Osteoblast (primary cell): ENCODE data around the gene PSMA6. TPM values are rescaled to one million over a fixed set of nuclear protein-coding genes. Genes with fewer than 3 reads are reported as not detected.
"Not testable (repeated sequence)": the region's sequence is repeated elsewhere in the genome, so short reads cannot be mapped to it uniquely, and the experiment has no call there.

Source experiments
- DNase-seq: peaks from one replicate; pipeline ENCODE4 v3.0.0; 2011; ENCODE audit warnings: low spot score, mixed read lengths; ENCODE audit not compliant: insufficient read length; ENCODE audit errors: missing footprints
- H2AFZ ChIP-seq: 2 replicates; pipeline ENCODE4 v1.6.0; 2011; ENCODE audit warnings: mild to moderate bottlenecking, low read length
- H3K27ac ChIP-seq: 2 replicates; pipeline ENCODE4 v1.5.1; 2011; ENCODE audit warnings: mild to moderate bottlenecking, low read depth, low read length, moderate library complexity
- H3K27me3 ChIP-seq: 2 replicates; pipeline ENCODE4 v1.6.0; 2012; ENCODE audit warnings: mild to moderate bottlenecking, control low read depth, inconsistent platforms, low read length, moderate library complexity; ENCODE audit not compliant: insufficient read depth
- H3K36me3 ChIP-seq: 2 replicates; pipeline ENCODE4 v1.5.1; 2011; ENCODE audit warnings: mild to moderate bottlenecking, low read length, control low read depth, moderate library complexity; ENCODE audit not compliant: insufficient read depth
- H3K4me1 ChIP-seq: 2 replicates; pipeline ENCODE4 v1.5.1; 2011; ENCODE audit warnings: mild to moderate bottlenecking, low read length, control low read depth, moderate library complexity; ENCODE audit not compliant: insufficient read depth
- H3K4me2 ChIP-seq: 2 replicates; pipeline ENCODE4 v1.6.0; 2011; ENCODE audit warnings: mild to moderate bottlenecking, low read length; ENCODE audit not compliant: insufficient read depth
- H3K4me3 ChIP-seq: fragments of 200-600 bp; sonication (generic); 3 replicates; pipeline ENCODE4 v1.5.1; 2012; ENCODE audit warnings: mild to moderate bottlenecking, low read length, inconsistent platforms; ENCODE audit not compliant: insufficient read depth
- H3K79me2 ChIP-seq: 2 replicates; pipeline ENCODE4 v1.6.0; 2012; ENCODE audit warnings: mild to moderate bottlenecking, low read length, control low read depth, inconsistent platforms; ENCODE audit not compliant: insufficient read depth
- H3K9me3 ChIP-seq: 2 replicates; pipeline ENCODE4 v1.5.1; 2011; ENCODE audit warnings: low read depth, low read length, control low read depth
- H4K20me1 ChIP-seq: 2 replicates; pipeline ENCODE4 v1.6.0; 2012; ENCODE audit warnings: mild to moderate bottlenecking, low read length, control low read depth; ENCODE audit not compliant: insufficient read depth
- CTCF ChIP-seq: IDR thresholded peaks from 2 replicates; pipeline ENCODE4 v1.5.1; 2011; ENCODE audit warnings: mild to moderate bottlenecking, low read depth, low read length, moderate library complexity; ENCODE audit errors: extremely low read depth
- total RNA-seq: library from RNA; depleted of rRNA; stranded (reverse); fragments of >200 nt; gene quantifications from 2 replicates; pipeline ENCODE4 v1.2.3, GENCODE V29; 2012

The PSMA6 gene
- total RNA-seq, 1 donor, result 170 TPM

GRCh38 chr14:35299708-35300107 is 7.5 kb downstream of the PSMA6 start:
- H4K20me1 ChIP-seq, result peaks cover 47% of the 10 kb centered on the region
- no peak for DNase-seq

GRCh38 chr14:35300228-35300627 is 8.0 kb downstream of the PSMA6 start:
- H3K27ac ChIP-seq, result no peak overlapping the region
- no peaks in the 10 kb centered on the region for H3K9me3 ChIP-seq
- H3K36me3 ChIP-seq, result peaks cover 4% of the 10 kb centered on the region
- H3K79me2 ChIP-seq, result peaks cover 99% of the 10 kb centered on the region
- no peak for DNase-seq
- no peak overlapping the region for H3K4me3 ChIP-seq
- TF ChIP-seq CTCF, result no peak
- H4K20me1 ChIP-seq, result peaks cover 49% of the 10 kb centered on the region
- H2AFZ ChIP-seq, result no peak overlapping the region
- H3K4me2 ChIP-seq, result no peak overlapping the region
- H3K4me1 ChIP-seq, result peaks cover 3% of the 10 kb centered on the region
- no peaks in the 10 kb centered on the region for H3K27me3 ChIP-seq

More at GRCh38 chr14:35299708-35300107, 7.5 kb downstream of the PSMA6 start:
- TF ChIP-seq CTCF, result no peak
- H3K79me2 ChIP-seq, result peaks cover 99% of the 10 kb centered on the region
- H3K4me3 ChIP-seq, result no peak overlapping the region
- no peaks in the 10 kb centered on the region for H3K27me3 ChIP-seq
- no peak overlapping the region for H2AFZ ChIP-seq
- H3K4me2 ChIP-seq, result no peak overlapping the region
- no peaks in the 10 kb centered on the region for H3K9me3 ChIP-seq
- H3K27ac ChIP-seq, result no peak overlapping the region
- peaks cover 3% of the 10 kb centered on the region for H3K4me1 ChIP-seq
- peaks cover 4% of the 10 kb centered on the region for H3K36me3 ChIP-seq

GRCh38 chr14:35301334-35301733 is 9.2 kb downstream of the PSMA6 start:
- not testable (repeated sequence) for DNase-seq, H3K4me1 ChIP-seq, H3K9me3 ChIP-seq, H3K27ac ChIP-seq, H2AFZ ChIP-seq, H3K27me3 ChIP-seq, H3K4me3 ChIP-seq, H3K4me2 ChIP-seq, H3K36me3 ChIP-seq
- H3K79me2 ChIP-seq, result peaks cover 99% of the 10 kb centered on the region
- peaks cover 51% of the 10 kb centered on the region for H4K20me1 ChIP-seq

GRCh38 chr14:35301735-35302528 is 9.8 kb downstream of the PSMA6 start:
- Histone ChIP-seq H2AFZ (no peak overlapping the region), H3K79me2 (peaks cover 99% of the 10 kb centered on the region), H3K9me3 (no peaks in the 10 kb centered on the region), H3K36me3 (no peaks in the 10 kb centered on the region), H3K4me1 (peaks cover 3% of the 10 kb centered on the region), H3K27ac (no peak overlapping the region), H3K27me3 (no peaks in the 10 kb centered on the region), H3K4me2 (no peak overlapping the region), H3K4me3 (no peak overlapping the region), H4K20me1 (peaks cover 55% of the 10 kb centered on the region)
- DNase-seq, result no peak
- no peak for TF ChIP-seq CTCF
